GM12891 (cell line): ENCODE data around the gene MYADML2.
A peak's percentile ranks its signal among the peaks of the same experiment; 100 is the strongest.

ENCODE experiments used
- DNase-seq: peaks from one replicate; pipeline ENCODE4 v3.0.0; 2011; ENCODE audit warnings: low spot score; ENCODE audit not compliant: insufficient read length
- FAIRE-seq: peaks from 2 replicates; lab custom pipeline; 2011; peaks lifted over from hg19 to GRCh38; lab: Jason Lieb, UNC
- PAX5 ChIP-seq: IDR thresholded peaks from 2 replicates; pipeline ENCODE4 v1.6.1; 2011; ENCODE audit warnings: low read length, moderate library complexity, mild to moderate bottlenecking; ENCODE audit not compliant: insufficient read depth, severe bottlenecking
- POLR2A ChIP-seq: IDR thresholded peaks from 2 replicates; pipeline ENCODE4 v1.6.1; 2011; ENCODE audit warnings: low read depth, low read length, control low read depth
- POLR2AphosphoS5 ChIP-seq: IDR thresholded peaks from 2 replicates; pipeline ENCODE4 v1.6.1; 2011; ENCODE audit warnings: low read depth, low read length, control low read depth
- POU2F2 ChIP-seq: IDR thresholded peaks from 2 replicates; pipeline ENCODE4 v1.6.1; 2011; ENCODE audit warnings: low read depth, mild to moderate bottlenecking, control low read depth, low read length, moderate library complexity
- SPI1 ChIP-seq: IDR thresholded peaks from 2 replicates; pipeline ENCODE4 v1.6.1; 2011; ENCODE audit warnings: low read depth, low read length, control low read depth
- TAF1 ChIP-seq: IDR thresholded peaks from 2 replicates; pipeline ENCODE4 v1.6.1; 2011; ENCODE audit warnings: low read depth, low read length, control low read depth

Gene MYADML2

GRCh38 chr17:81966343-81967243 lies 19.6 kb upstream of the MYADML2 start:
- TF ChIP-seq SPI1 (no peak), POLR2AphosphoS5 (no peak), TAF1 (no peak), POU2F2 (no peak), POLR2A (no peak)
- FAIRE-seq (no peak), DNase-seq (no peak)

DNA sequence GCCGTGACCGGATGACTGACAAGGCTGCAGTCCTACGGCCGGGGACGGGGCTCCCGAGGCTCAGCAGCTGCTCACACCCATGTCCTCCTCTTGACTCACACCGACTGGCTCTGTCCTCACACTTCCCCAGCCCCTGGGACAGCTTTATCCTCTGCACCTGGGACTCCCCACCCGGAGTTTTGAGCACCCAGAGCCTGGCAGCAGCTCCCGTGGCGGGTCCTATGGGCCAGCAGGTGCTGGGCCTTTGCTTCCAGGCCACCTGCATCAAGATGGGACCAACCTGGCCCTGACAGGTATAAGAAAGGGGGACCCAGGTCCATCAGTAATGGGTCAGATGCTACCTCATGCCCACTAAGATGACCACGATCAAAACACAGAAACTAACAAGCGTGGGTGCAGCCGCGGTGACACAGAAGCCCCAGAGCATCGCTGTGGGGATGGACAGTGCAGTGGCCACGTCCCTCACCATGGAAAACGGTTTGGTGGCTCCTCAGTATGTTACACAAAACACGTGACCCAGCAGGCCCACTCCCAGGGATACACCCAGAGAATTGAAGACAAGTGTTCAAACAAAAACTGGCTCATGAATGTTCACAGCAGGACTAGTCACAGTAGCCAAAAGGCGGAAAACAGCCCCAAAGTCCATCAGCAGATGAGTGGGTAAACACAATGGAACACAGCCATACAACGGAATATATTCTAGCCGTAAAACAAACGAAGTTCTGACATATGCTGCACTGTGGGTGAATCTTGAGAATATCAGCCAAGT lies 17.2 kb upstream of the MYADML2 start:
- FAIRE-seq (no peak), DNase-seq (no peak)
- TF ChIP-seq TAF1, result no peak
- no peak for TF ChIP-seq POLR2AphosphoS5
- no peak for TF ChIP-seq POLR2A
- no peak for TF ChIP-seq PAX5
- TF ChIP-seq POU2F2, result no peak
- no peak for TF ChIP-seq SPI1

DNA sequence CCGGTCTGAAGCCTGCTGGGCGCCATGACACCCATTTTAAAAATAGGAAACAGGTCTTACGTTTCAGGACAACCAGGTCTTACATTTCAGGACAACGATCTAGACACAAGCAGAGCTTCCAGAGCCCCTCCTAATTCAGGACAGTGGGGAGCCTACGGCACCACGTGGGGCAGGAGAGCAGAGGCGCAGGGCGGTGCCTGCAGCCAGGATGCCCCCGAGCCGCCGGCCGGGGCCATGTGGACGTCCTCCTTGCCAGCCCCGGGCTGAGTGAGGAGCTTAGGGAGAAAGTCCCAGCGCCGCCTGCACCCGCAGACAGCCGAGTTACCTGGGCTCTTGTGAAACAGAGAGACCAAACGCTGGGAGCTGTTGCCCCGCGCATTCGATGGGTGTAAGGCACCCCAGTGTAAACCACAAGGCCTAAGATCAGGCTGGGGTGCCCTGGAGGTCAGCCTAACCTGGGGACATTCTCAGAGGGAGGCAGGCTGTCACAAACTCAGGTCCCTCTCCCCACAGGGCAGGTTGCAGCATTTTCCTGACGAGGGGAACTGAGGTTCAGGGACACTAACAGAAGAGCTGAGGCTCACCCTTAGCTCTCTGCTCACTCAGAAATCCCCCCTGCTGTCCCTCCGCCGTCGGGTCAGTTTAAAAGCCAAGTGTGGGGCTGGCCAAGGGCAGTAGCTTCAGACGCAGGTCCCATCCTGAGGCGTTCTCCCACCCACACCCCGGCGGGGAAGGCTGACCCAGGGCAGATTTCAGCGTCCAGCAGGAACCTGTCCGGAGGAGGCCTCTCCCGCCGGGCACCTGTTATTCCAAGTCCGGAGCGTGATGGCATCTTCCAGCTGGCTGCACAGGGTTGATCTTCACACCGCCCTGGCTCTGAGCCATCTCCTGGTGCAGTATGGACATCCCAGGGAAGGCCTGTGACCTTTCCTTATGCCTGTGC lies 15.7 kb upstream of the MYADML2 start:
- DNase-seq (no peak), FAIRE-seq (no peak)
- no peak for TF ChIP-seq POLR2A
- TF ChIP-seq PAX5, result no peak
- no peak for TF ChIP-seq POU2F2
- TF ChIP-seq TAF1, result no peak
- no peak for TF ChIP-seq SPI1
- TF ChIP-seq POLR2AphosphoS5, result no peak

DNA sequence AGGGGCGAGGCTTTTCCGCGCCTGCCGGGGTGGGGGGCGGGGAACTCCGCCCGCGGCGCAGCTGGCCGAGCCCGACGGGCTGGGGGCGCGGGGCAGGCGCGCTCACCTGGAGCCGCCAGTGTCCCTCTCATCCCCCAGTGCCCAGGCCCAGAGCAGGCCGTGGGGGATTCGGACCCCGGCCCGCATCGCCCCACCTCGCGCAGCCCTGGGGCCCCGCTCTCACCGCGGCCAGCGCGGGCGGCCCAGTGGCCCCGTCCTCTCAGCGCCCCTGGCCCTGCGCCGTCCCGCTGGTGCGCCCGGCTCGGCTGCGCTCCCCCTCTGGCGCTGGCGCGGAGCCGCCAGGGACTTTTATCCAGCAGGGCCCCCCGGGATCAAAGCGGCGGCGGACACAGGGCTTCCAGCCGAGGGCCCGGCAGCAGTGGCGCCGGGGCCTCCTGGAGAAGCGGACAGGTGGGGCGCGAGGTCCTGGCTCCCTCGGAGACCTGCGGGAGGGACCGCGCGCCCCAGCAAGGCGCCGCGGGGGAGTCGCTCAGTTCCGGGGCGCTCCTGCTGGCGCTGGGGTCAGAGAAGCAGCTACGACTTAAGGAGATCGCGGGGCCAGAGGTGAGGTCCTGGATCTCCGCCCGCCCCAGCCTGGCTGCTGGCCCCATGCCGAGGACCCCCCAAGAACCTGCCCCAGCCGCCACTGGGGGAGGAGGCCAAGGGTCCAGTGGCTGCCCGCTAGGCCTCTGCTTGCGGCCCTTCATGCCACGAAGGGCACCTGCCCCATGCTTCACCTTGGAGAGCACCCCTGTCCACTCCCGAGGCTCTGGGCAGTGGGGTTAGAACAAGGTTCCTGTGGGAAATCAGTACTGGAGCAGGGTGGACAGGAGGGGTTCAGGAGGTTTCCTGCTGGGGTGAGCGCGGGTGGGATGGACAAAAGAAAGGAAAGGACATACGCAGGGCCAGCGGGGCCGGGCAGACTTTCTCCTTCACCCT lies 14.8 kb upstream of the MYADML2 start:
- no peak for TF ChIP-seq PAX5
- no peak for TF ChIP-seq SPI1
- TF ChIP-seq POLR2A, result no peak
- no peak for TF ChIP-seq POLR2AphosphoS5
- no peak for TF ChIP-seq POU2F2
- TF ChIP-seq TAF1, result no peak
- DNase-seq, result no peak

DNA sequence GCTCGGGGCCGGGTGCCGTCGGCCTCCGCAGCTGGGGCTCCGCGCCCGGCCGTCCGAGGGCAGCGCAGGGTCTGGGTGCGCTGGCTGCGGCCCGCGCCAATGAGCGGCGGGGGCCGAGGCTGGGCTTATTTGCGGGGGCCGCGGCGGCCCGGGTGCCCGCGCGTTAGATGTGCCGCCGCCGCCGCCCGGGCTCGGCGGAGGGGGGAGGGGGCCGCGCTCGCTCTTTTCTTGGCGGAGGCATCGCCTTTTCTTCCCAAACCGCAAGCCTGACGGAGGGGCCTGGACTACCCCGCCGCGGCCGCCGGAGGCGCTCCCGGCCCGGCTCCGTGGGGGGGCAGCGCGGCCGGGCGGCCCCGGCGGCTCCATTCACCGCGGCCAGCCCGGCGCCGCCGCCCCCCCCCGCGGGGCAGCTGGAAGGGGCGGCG lies 14.1 kb upstream of the MYADML2 start, which contains the start of gene NOTUM:
NOTUM (minus strand) TSS at position 101 of the 425 bp plus-strand sequence. CDS start 278 bp downstream, outside the sequence.
- no peak for DNase-seq
- no peak for FAIRE-seq
- TF ChIP-seq POLR2AphosphoS5, result no peak
- no peak for TF ChIP-seq POLR2A
- no peak for TF ChIP-seq TAF1
- no peak for TF ChIP-seq PAX5
- no peak for TF ChIP-seq SPI1
- no peak for TF ChIP-seq POU2F2

More for the DNA sequence above, 14.8 kb upstream of the MYADML2 start:
- no peak for FAIRE-seq

- TF ChIP-seq POLR2AphosphoS5 (no peak), SPI1 (no peak)
- FAIRE-seq (no peak), DNase-seq (no peak)
These were observed 13.3 kb upstream of the MYADML2 start for GRCh38 chr17:81960130-81960958.

- FAIRE-seq, result peak; percentile 69
- DNase-seq, result peak; percentile 79
- peak; percentile 54 for TF ChIP-seq PAX5
- no peak for TF ChIP-seq POLR2AphosphoS5
- TF ChIP-seq POU2F2, result no peak
- TF ChIP-seq TAF1, result no peak
These were observed 12.5 kb upstream of the MYADML2 start for GRCh38 chr17:81959362-81960129.
